DOHH2 (cell line): ENCODE results near the gene LRRC25.

ENCODE experiments used
- CTCF ChIP-seq: fragments of 200-600 bp; sonication (generic); IDR thresholded peaks from one replicate; pipeline ENCODE4 v1.5.1; 2014; ENCODE audit warnings: antibody characterized with exemption, mild to moderate bottlenecking, low read depth, low read length; ENCODE audit not compliant: poor library complexity, severe bottlenecking
- EZH2phosphoT487 ChIP-seq: fragments of 200-600 bp; sonication (generic); IDR thresholded peaks from 2 replicates; pipeline ENCODE4 v1.6.1; 2017; ENCODE audit warnings: borderline replicate concordance, mild to moderate bottlenecking, antibody characterized with exemption, low read length, moderate library complexity, mixed read lengths

- TF ChIP-seq CTCF (no peak), EZH2phosphoT487 (no peak)
Observed at GRCh38 chr19:18418029-18418482, 20.6 kb upstream of the LRRC25 start.
